Liver (tissue), 9 donors: Measurements from ENCODE around the gene RASSF8. TPM values are rescaled to one million over a fixed set of nuclear protein-coding genes. Genes with fewer than 3 reads are reported as not detected.

Experiments
- DNase-seq: peaks from one replicate; pipeline ENCODE4 v3.0.0-alpha.2; 2017; ENCODE audit warnings: low spot score
- H3K27ac ChIP-seq, 2 donors: one replicate each; pipeline ENCODE4 v1.7.0; 2013; ENCODE audit warnings: inconsistent platforms in 2 of 2, low read length in 2 of 2, control low read depth in 1 of 2, low read depth in 1 of 2, mild to moderate bottlenecking in 1 of 2
- H3K27me3 ChIP-seq, 4 donors: one replicate each; pipeline versions ENCODE4 v1.6.1 to v1.7.0; 2013; ENCODE audit warnings: low read length in 3 of 4, inconsistent platforms in 1 of 4, mild to moderate bottlenecking in 1 of 4, moderate library complexity in 1 of 4; ENCODE audit not compliant: control insufficient read depth in 4 of 4, insufficient read depth in 4 of 4
- H3K36me3 ChIP-seq, 4 donors: one replicate each; pipeline versions ENCODE4 v1.6.1 to v1.7.0; 2013; ENCODE audit warnings: low read length in 3 of 4, mild to moderate bottlenecking in 3 of 4, low read depth in 1 of 4, moderate library complexity in 1 of 4; ENCODE audit not compliant: control insufficient read depth in 4 of 4, insufficient read depth in 3 of 4
- H3K4me1 ChIP-seq, 4 donors: one replicate each; pipeline versions ENCODE4 v1.6.1 to v1.7.0; 2013; ENCODE audit warnings: low read length in 3 of 4, mild to moderate bottlenecking in 3 of 4, moderate library complexity in 1 of 4; ENCODE audit not compliant: control insufficient read depth in 4 of 4, insufficient read depth in 4 of 4
- H3K4me3 ChIP-seq, 3 donors: one replicate each; pipeline versions ENCODE4 v1.6.1 to v1.7.0; 2013; ENCODE audit warnings: low read length in 3 of 3, control low read depth in 1 of 3, low read depth in 1 of 3, mild to moderate bottlenecking in 1 of 3
- H3K9ac ChIP-seq, 2 donors: one replicate each; pipeline ENCODE4 v1.7.0; 2013; ENCODE audit warnings: low read length in 2 of 2, mild to moderate bottlenecking in 2 of 2, moderate library complexity in 2 of 2, control low read depth in 1 of 2, low read depth in 1 of 2
- H3K9me3 ChIP-seq, 4 donors: one replicate each; pipeline versions ENCODE4 v1.6.1 to v1.7.0; 2013; ENCODE audit warnings: low read length in 3 of 4; ENCODE audit not compliant: control insufficient read depth in 4 of 4
- EGR1 ChIP-seq, 2 donors: IDR thresholded peaks; 2 replicates each; pipeline ENCODE4 v1.6.1; 2016 to 2018; ENCODE audit warnings: antibody characterized with exemption in 2 of 2, low read depth in 2 of 2
- FOXA1 ChIP-seq: IDR thresholded peaks from 2 replicates; pipeline ENCODE4 v1.6.1; 2016; ENCODE audit warnings: antibody characterized with exemption
- FOXA2 ChIP-seq: IDR thresholded peaks from 2 replicates; pipeline ENCODE4 v1.6.1; 2016; ENCODE audit warnings: antibody characterized with exemption
- GABPA ChIP-seq, 2 donors: IDR thresholded peaks in 1 of 2; conservative IDR thresholded peaks in 1 of 2; 2 replicates each; pipeline ENCODE4 v1.6.1; 2016; ENCODE audit warnings: antibody characterized with exemption in 2 of 2, mild to moderate bottlenecking in 1 of 2, moderate library complexity in 1 of 2
- HNF4A ChIP-seq, 2 donors: conservative IDR thresholded peaks; 2 replicates each; pipeline ENCODE4 v1.6.1; 2016; ENCODE audit warnings: antibody characterized with exemption in 2 of 2, mild to moderate bottlenecking in 2 of 2
- HNF4G ChIP-seq: IDR thresholded peaks from 2 replicates; pipeline ENCODE4 v1.6.1; 2016; ENCODE audit warnings: antibody characterized with exemption
- JUND ChIP-seq, 2 donors: IDR thresholded peaks; 2 replicates each; pipeline ENCODE4 v1.6.1; 2016; ENCODE audit warnings: antibody characterized with exemption in 2 of 2
- NR2F2 ChIP-seq: IDR thresholded peaks from 2 replicates; pipeline ENCODE4 v1.6.1; 2016; ENCODE audit warnings: antibody characterized with exemption
- RAD21 ChIP-seq, 2 donors: IDR thresholded peaks; 2 replicates each; pipeline ENCODE4 v1.6.1; 2016; ENCODE audit warnings: antibody characterized with exemption in 2 of 2, mild to moderate bottlenecking in 2 of 2
- WGBS: extraction: QIAGEN DNeasy Blood & Tissue Kit; methylation state at CpG from one replicate; pipeline ENCODE4 v1.1.7; 2013; 5-methylcytosine and 5-hydroxymethylcytosine counted together
- polyA plus RNA-seq, 2 donors: library from polyadenylated mRNA; stranded (reverse) in 1 of 2; unstranded in 1 of 2; fragments of 200-250 nt in 1 of 2; fragments of >200 nt in 1 of 2; fragmentation: Nextera tagmentation in 1 of 2; extraction: Ambion mirVana in 1 of 2; gene quantifications; one replicate each; pipeline versions ENCODE4 v1.2.1 to v1.2.3, GENCODE V29; 2013 to 2015
- total RNA-seq, 2 donors: library from RNA; depleted of rRNA; stranded (reverse); fragments of >200 nt; gene quantifications; one replicate each; pipeline ENCODE4 v1.2.3, GENCODE V29; 2014
- TF ChIP-seq, protein P1 (sequence below): IDR thresholded peaks from 2 replicates; pipeline ENCODE4 v1.6.1; 2016; ENCODE audit warnings: antibody characterized with exemption
- TF ChIP-seq, protein P2 (sequence below): fragments of 150-350 bp; IDR thresholded peaks from 2 replicates; pipeline ENCODE4 v1.5.1; 2017; ENCODE audit warnings: improper control_type of control experiment, low read depth, low read length; ENCODE audit not compliant: missing input control
- donor health status: healthy.
- donor health status: healthy.
- donor health status: healthy.
- donor health status: healthy.
- donor health status: healthy.

RASSF8 gene
- total and polyA plus RNA-seq, 4 donors, result 1.7 to 9.4 (median 3.3) TPM

DNA sequence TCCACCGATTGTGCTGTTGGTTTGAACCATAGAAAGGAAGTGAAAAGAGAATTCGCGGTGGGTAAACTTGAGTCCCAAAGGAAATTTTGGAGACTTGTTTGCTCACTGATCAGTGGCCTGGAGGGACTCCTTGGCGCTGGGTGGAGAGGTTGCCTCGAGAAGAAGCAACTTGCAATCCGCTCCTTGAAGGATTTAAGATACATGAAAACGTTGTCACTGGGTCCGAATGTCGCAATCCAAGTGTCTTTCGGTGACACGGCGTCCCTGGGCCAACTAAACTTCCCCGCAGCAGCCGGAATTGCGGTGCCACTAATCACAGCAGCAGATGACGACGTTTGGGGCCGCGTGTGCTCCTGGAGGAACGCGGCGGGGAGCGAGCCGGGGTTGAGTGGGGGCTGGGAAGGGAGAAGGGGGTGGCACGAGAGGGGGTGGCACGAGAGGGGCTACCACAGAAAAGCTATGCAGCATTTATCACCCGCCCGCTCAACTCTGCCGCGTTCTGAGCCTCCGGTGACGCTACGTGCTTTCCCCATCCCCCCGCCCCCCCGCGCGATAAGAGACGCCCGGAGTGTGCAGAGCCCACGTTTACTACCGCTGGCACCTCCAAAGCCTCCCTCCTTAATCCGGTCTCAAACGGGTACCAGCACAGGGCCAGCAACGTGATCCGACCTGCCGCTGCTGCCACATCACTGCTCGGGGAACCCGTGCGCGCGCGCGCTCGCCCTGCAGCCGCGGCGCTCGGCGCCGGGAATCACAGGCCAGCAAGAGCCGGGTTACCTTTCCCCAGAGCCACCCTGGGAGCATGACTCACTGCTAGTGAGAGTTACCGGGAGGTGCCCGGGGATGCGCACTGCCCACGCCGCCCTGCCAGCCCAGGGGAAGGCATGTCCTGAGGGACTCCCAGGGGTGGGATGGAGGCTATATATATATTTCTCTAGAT is 167.2 kb downstream of the RASSF8 start:
- Histone ChIP-seq H3K27ac (peak overlapping the region; percentile 12 to 68), H3K4me1 (peaks cover 20 to 45% (median 31%) of the 10 kb centered on the region in 4 donors), H3K4me3 (peak overlapping the region in 2 of 3 donors; percentile 54 to 64), H3K27me3 (peaks cover 0 to 32% (median 10%) of the 10 kb centered on the region in 4 donors), H3K9me3 (no peaks in the 10 kb centered on the region), H3K36me3 (no peaks in the 10 kb centered on the region), H3K9ac (no peak overlapping the region)
- TF ChIP-seq JUND (IDR thresholded peaks at IDR 0.05) (peak; percentile 55 to 60), HNF4A (conservative IDR thresholded peaks at IDR 0.05) (no peak), EGR1 (IDR thresholded peaks at IDR 0.05; ENCODE audit: low read depth in 2 of 2) (no peak), RAD21 (IDR thresholded peaks at IDR 0.05) (no peak), NR2F2 (no peak)
- no peak for DNase-seq
- WGBS, result 3% methylated on average over 66 of the region's 66 CpGs

DNA sequence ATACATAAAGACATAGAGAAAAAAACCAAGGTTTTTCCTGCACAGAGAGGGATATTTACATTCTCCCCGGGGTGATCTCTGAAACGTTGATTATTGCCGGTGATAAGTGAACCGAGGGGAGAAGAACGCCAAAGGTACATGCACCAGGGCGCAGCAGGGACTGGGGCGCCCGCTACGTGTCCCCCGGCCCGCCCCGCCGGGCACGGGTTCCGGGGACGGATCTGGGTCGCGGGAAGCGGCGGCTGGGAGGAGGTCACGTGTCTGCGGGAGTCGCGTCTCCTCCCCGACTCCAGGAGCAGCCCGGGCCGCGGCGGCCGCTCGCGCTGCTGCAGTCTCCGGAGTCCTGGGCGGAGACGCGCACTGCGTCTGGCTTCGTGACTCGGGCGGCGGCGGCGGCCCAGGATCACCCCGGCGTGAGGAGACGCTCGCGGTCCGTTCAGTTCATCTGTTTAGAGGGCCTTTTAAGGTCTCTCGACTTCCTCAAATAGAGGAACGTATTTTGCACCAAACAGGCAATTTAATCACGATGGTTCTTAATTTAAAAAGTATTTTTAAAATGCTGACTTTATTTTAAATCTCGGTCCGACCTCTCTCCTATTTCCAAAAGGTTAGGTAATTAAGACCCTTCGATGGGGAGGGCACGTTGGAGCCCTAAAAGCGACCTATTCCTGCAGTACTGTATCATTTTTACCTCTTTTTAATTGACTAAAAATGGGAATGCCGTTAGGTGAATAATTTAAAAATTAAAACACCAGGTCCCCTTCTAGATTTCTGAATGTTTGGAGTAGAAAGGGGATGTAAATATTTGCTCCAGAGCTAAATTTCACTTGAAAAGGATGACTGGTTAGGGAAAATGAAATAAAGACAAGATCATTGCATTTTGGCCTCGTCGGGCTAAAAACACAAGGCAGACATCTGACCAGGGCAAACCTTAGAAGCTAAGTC is 168.1 kb downstream of the RASSF8 start:
- Histone ChIP-seq H3K9me3 (no peaks in the 10 kb centered on the region), H3K9ac (peak overlapping the region in 1 of 2 donors; percentile 19), H3K4me1 (peaks cover 20 to 45% (median 31%) of the 10 kb centered on the region in 4 donors), H3K27ac (peak overlapping the region; percentile 12 to 68), H3K27me3 (peaks cover 0 to 27% (median 7%) of the 10 kb centered on the region in 4 donors), H3K36me3 (no peaks in the 10 kb centered on the region), H3K4me3 (peak overlapping the region in 2 of 3 donors; percentile 54 to 64)
- WGBS, result 4% methylated on average over 60 of the region's 60 CpGs
- no peak for DNase-seq
- no peak for TF ChIP-seq FOXA2
- no peak for TF ChIP-seq FOXA1
- no peak for TF ChIP-seq HNF4G
- TF ChIP-seq HNF4A (conservative IDR thresholded peaks at IDR 0.05), result no peak
- TF ChIP-seq, protein P1, sequence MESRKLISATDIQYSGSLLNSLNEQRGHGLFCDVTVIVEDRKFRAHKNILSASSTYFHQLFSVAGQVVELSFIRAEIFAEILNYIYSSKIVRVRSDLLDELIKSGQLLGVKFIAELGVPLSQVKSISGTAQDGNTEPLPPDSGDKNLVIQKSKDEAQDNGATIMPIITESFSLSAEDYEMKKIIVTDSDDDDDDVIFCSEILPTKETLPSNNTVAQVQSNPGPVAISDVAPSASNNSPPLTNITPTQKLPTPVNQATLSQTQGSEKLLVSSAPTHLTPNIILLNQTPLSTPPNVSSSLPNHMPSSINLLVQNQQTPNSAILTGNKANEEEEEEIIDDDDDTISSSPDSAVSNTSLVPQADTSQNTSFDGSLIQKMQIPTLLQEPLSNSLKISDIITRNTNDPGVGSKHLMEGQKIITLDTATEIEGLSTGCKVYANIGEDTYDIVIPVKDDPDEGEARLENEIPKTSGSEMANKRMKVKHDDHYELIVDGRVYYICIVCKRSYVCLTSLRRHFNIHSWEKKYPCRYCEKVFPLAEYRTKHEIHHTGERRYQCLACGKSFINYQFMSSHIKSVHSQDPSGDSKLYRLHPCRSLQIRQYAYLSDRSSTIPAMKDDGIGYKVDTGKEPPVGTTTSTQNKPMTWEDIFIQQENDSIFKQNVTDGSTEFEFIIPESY, result no peak
- no peak for TF ChIP-seq GABPA (IDR thresholded peaks at IDR 0.05 in 1 of 2, conservative IDR thresholded peaks at IDR 0.05 in 1 of 2)
- TF ChIP-seq, protein P2, sequence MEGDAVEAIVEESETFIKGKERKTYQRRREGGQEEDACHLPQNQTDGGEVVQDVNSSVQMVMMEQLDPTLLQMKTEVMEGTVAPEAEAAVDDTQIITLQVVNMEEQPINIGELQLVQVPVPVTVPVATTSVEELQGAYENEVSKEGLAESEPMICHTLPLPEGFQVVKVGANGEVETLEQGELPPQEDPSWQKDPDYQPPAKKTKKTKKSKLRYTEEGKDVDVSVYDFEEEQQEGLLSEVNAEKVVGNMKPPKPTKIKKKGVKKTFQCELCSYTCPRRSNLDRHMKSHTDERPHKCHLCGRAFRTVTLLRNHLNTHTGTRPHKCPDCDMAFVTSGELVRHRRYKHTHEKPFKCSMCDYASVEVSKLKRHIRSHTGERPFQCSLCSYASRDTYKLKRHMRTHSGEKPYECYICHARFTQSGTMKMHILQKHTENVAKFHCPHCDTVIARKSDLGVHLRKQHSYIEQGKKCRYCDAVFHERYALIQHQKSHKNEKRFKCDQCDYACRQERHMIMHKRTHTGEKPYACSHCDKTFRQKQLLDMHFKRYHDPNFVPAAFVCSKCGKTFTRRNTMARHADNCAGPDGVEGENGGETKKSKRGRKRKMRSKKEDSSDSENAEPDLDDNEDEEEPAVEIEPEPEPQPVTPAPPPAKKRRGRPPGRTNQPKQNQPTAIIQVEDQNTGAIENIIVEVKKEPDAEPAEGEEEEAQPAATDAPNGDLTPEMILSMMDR, result no peak
- TF ChIP-seq JUND (IDR thresholded peaks at IDR 0.05), result no peak
